ENCODE measurements around the gene PRTFDC1. TPM values are rescaled to one million over a fixed set of nuclear protein-coding genes. Genes with fewer than 3 reads are reported as not detected.

PRTFDC1 gene
- polyA plus RNA-seq (2013, experiment 1 of 2), result 12.9 TPM
- polyA plus RNA-seq (2013, experiment 2 of 2), result 13.8 TPM

GRCh38 chr10:24952143-24952706, at the start of gene PRTFDC1:
TSS of gene PRTFDC1 (minus strand) at chr10:24952606. CDS start at chr10:24952575, 31 bp downstream.
- H3K27ac ChIP-seq (ENCODE audit: low read depth, low read length), result peak within 1 kb of the TSS; percentile 97
- H3K23ac ChIP-seq (ENCODE audit: low read length), result no peak within 1 kb of the TSS
- peak; percentile 74 for DNase-seq
- peak within 1 kb of the TSS; percentile 95 for H3K56ac ChIP-seq (ENCODE audit: low read length)
- peak within 1 kb of the TSS; percentile 99 for H3K4ac ChIP-seq (ENCODE audit: low read depth, low read length)
- H2BK5ac ChIP-seq (ENCODE audit: low read length), result peak within 1 kb of the TSS; percentile 86
- H4K5ac ChIP-seq (ENCODE audit: low read length), result peak within 1 kb of the TSS; percentile 5
- H3K79me1 ChIP-seq (ENCODE audit: low read length), result no peaks in the 10 kb centered on the region
- no CpG with 5 or more reads among the region's 56 CpGs for WGBS (ENCODE audit: extremely low coverage, insufficient coverage, low lambda C conversion rate)
- H3K4me1 ChIP-seq (ENCODE audit: control insufficient read depth, low read depth, low read length), result peaks cover 20% of the 10 kb centered on the region
- peak within 1 kb of the TSS; percentile 87 for H3K9ac ChIP-seq (ENCODE audit: low read length)
- peak within 1 kb of the TSS; percentile 89 for H4K8ac ChIP-seq (ENCODE audit: low read depth, low read length)
- H3K4me3 ChIP-seq (ENCODE audit: low read length), result peak within 1 kb of the TSS; percentile 47
- peak within 1 kb of the TSS; percentile 98 for H3K18ac ChIP-seq (ENCODE audit: low read length)
- H3K36me3 ChIP-seq (ENCODE audit: control insufficient read depth, insufficient read depth, low read length), result no peaks in the 10 kb centered on the region
- H3K4me2 ChIP-seq (ENCODE audit: low read length), result peak within 1 kb of the TSS; percentile 59
- H3K27me3 ChIP-seq (ENCODE audit: insufficient read depth, low read length, poor library complexity), result no peaks in the 10 kb centered on the region
- H2BK120ac ChIP-seq (ENCODE audit: low read depth, low read length), result peak within 1 kb of the TSS; percentile 96
- H3K79me2 ChIP-seq (ENCODE audit: control insufficient read depth, insufficient read depth, low read length), result no peaks in the 10 kb centered on the region
- H2BK15ac ChIP-seq (replicated peaks; ENCODE audit: low read depth), result no peak within 1 kb of the TSS
- no peak within 1 kb of the TSS for H2AK5ac ChIP-seq (ENCODE audit: low read length)

GRCh38 chr10:24998044-24998443, 45.6 kb upstream of the PRTFDC1 start:
- Histone ChIP-seq H3K9ac (ENCODE audit: low read length) (no peak overlapping the region), H3K4ac (ENCODE audit: low read depth, low read length) (no peak overlapping the region), H2AK5ac (ENCODE audit: low read length) (no peak overlapping the region), H3K23ac (ENCODE audit: low read length) (no peak overlapping the region), H3K27ac (ENCODE audit: low read depth, low read length) (no peak overlapping the region), H3K56ac (ENCODE audit: low read length) (no peak overlapping the region), H2BK5ac (ENCODE audit: low read length) (no peak overlapping the region), H4K5ac (ENCODE audit: low read length) (no peak overlapping the region), H3K27me3 (ENCODE audit: insufficient read depth, low read length, poor library complexity) (no peaks in the 10 kb centered on the region), H2BK120ac (ENCODE audit: low read depth, low read length) (no peak overlapping the region), H3K18ac (ENCODE audit: low read length) (no peak overlapping the region), H3K4me3 (ENCODE audit: low read length) (no peak overlapping the region), H3K79me2 (ENCODE audit: control insufficient read depth, insufficient read depth, low read length) (no peaks in the 10 kb centered on the region), H3K4me2 (ENCODE audit: low read length) (no peak overlapping the region), H3K79me1 (ENCODE audit: low read length) (no peaks in the 10 kb centered on the region), H3K36me3 (ENCODE audit: control insufficient read depth, insufficient read depth, low read length) (no peaks in the 10 kb centered on the region), H2BK15ac (replicated peaks; ENCODE audit: low read depth) (no peak overlapping the region), H3K4me1 (ENCODE audit: control insufficient read depth, low read depth, low read length) (no peaks in the 10 kb centered on the region), H4K8ac (ENCODE audit: low read depth, low read length) (no peak overlapping the region)
- WGBS (ENCODE audit: extremely low coverage, insufficient coverage, low lambda C conversion rate), result no CpG with 5 or more reads among the region's 3 CpGs
- DNase-seq, result no peak

- no peak overlapping the region for H3K4ac ChIP-seq (ENCODE audit: low read depth, low read length)
- no peak overlapping the region for H3K4me2 ChIP-seq (ENCODE audit: low read length)
- H3K23ac ChIP-seq (ENCODE audit: low read length), result no peak overlapping the region
- no peaks in the 10 kb centered on the region for H3K36me3 ChIP-seq (ENCODE audit: control insufficient read depth, insufficient read depth, low read length)
- no peaks in the 10 kb centered on the region for H3K79me2 ChIP-seq (ENCODE audit: control insufficient read depth, insufficient read depth, low read length)
- H3K4me3 ChIP-seq (ENCODE audit: low read length), result no peak overlapping the region
- no peak overlapping the region for H3K56ac ChIP-seq (ENCODE audit: low read length)
- H3K4me1 ChIP-seq (ENCODE audit: control insufficient read depth, low read depth, low read length), result no peaks in the 10 kb centered on the region
- H3K27me3 ChIP-seq (ENCODE audit: insufficient read depth, low read length, poor library complexity), result no peaks in the 10 kb centered on the region
- no peaks in the 10 kb centered on the region for H3K79me1 ChIP-seq (ENCODE audit: low read length)
- no peak overlapping the region for H3K9ac ChIP-seq (ENCODE audit: low read length)
- no peak overlapping the region for H4K5ac ChIP-seq (ENCODE audit: low read length)
- no peak overlapping the region for H2BK15ac ChIP-seq (replicated peaks; ENCODE audit: low read depth)
- H3K27ac ChIP-seq (ENCODE audit: low read depth, low read length), result no peak overlapping the region
- no peak overlapping the region for H2BK5ac ChIP-seq (ENCODE audit: low read length)
- no peak overlapping the region for H2BK120ac ChIP-seq (ENCODE audit: low read depth, low read length)
- no peak overlapping the region for H2AK5ac ChIP-seq (ENCODE audit: low read length)
- no peak for DNase-seq
- no peak overlapping the region for H3K18ac ChIP-seq (ENCODE audit: low read length)
- no peak overlapping the region for H4K8ac ChIP-seq (ENCODE audit: low read depth, low read length)
Observed at GRCh38 chr10:24995072-24995471, 42.7 kb upstream of the PRTFDC1 start.

- Histone ChIP-seq H3K79me2 (ENCODE audit: control insufficient read depth, insufficient read depth, low read length) (no peaks in the 10 kb centered on the region), H3K18ac (ENCODE audit: low read length) (no peak overlapping the region), H3K27me3 (ENCODE audit: insufficient read depth, low read length, poor library complexity) (no peaks in the 10 kb centered on the region), H2BK5ac (ENCODE audit: low read length) (no peak overlapping the region), H3K27ac (ENCODE audit: low read depth, low read length) (no peak overlapping the region), H3K4me3 (ENCODE audit: low read length) (no peak overlapping the region), H3K9ac (ENCODE audit: low read length) (no peak overlapping the region), H2AK5ac (ENCODE audit: low read length) (no peak overlapping the region), H3K79me1 (ENCODE audit: low read length) (no peaks in the 10 kb centered on the region), H2BK120ac (ENCODE audit: low read depth, low read length) (no peak overlapping the region), H3K4me1 (ENCODE audit: control insufficient read depth, low read depth, low read length) (no peaks in the 10 kb centered on the region), H3K4me2 (ENCODE audit: low read length) (no peak overlapping the region), H2BK15ac (replicated peaks; ENCODE audit: low read depth) (no peak overlapping the region), H3K23ac (ENCODE audit: low read length) (no peak overlapping the region), H3K56ac (ENCODE audit: low read length) (no peak overlapping the region), H4K5ac (ENCODE audit: low read length) (no peak overlapping the region), H3K4ac (ENCODE audit: low read depth, low read length) (no peak overlapping the region), H4K8ac (ENCODE audit: low read depth, low read length) (no peak overlapping the region), H3K36me3 (ENCODE audit: control insufficient read depth, insufficient read depth, low read length) (no peaks in the 10 kb centered on the region)
- no peak for DNase-seq
- no CpG with 5 or more reads among the region's 1 CpG for WGBS (ENCODE audit: extremely low coverage, insufficient coverage, low lambda C conversion rate)
Observed at GRCh38 chr10:24993237-24993958, 41.0 kb upstream of the PRTFDC1 start.

GRCh38 chr10:24992512-24993133, 40.2 kb upstream of the PRTFDC1 start:
- no peak overlapping the region for H2AK5ac ChIP-seq (ENCODE audit: low read length)
- no peak overlapping the region for H2BK120ac ChIP-seq (ENCODE audit: low read depth, low read length)
- H2BK15ac ChIP-seq (replicated peaks; ENCODE audit: low read depth), result no peak overlapping the region
- H4K5ac ChIP-seq (ENCODE audit: low read length), result no peak overlapping the region
- no peak overlapping the region for H4K8ac ChIP-seq (ENCODE audit: low read depth, low read length)
- no peaks in the 10 kb centered on the region for H3K79me1 ChIP-seq (ENCODE audit: low read length)
- no CpG with 5 or more reads among the region's 3 CpGs for WGBS (ENCODE audit: extremely low coverage, insufficient coverage, low lambda C conversion rate)
- H3K27ac ChIP-seq (ENCODE audit: low read depth, low read length), result no peak overlapping the region
- H3K9ac ChIP-seq (ENCODE audit: low read length), result no peak overlapping the region
- no peak overlapping the region for H3K4me2 ChIP-seq (ENCODE audit: low read length)
- no peaks in the 10 kb centered on the region for H3K27me3 ChIP-seq (ENCODE audit: insufficient read depth, low read length, poor library complexity)
- H3K18ac ChIP-seq (ENCODE audit: low read length), result no peak overlapping the region
- H3K56ac ChIP-seq (ENCODE audit: low read length), result no peak overlapping the region
- no peak overlapping the region for H3K23ac ChIP-seq (ENCODE audit: low read length)
- H3K4me1 ChIP-seq (ENCODE audit: control insufficient read depth, low read depth, low read length), result no peaks in the 10 kb centered on the region
- no peak for DNase-seq
- H3K36me3 ChIP-seq (ENCODE audit: control insufficient read depth, insufficient read depth, low read length), result no peaks in the 10 kb centered on the region
- no peak overlapping the region for H2BK5ac ChIP-seq (ENCODE audit: low read length)
- no peak overlapping the region for H3K4me3 ChIP-seq (ENCODE audit: low read length)
- no peak overlapping the region for H3K4ac ChIP-seq (ENCODE audit: low read depth, low read length)
- no peaks in the 10 kb centered on the region for H3K79me2 ChIP-seq (ENCODE audit: control insufficient read depth, insufficient read depth, low read length)
